NCI-H187 (cell line): ENCODE measurements around the gene KRTAP16-1.

ENCODE experiments used
- DNase-seq, 2 experiments: peaks; one replicate each; lab custom pipeline; 2025; lab: John Stamatoyannopoulos, UW

KRTAP16-1 gene

DNA sequence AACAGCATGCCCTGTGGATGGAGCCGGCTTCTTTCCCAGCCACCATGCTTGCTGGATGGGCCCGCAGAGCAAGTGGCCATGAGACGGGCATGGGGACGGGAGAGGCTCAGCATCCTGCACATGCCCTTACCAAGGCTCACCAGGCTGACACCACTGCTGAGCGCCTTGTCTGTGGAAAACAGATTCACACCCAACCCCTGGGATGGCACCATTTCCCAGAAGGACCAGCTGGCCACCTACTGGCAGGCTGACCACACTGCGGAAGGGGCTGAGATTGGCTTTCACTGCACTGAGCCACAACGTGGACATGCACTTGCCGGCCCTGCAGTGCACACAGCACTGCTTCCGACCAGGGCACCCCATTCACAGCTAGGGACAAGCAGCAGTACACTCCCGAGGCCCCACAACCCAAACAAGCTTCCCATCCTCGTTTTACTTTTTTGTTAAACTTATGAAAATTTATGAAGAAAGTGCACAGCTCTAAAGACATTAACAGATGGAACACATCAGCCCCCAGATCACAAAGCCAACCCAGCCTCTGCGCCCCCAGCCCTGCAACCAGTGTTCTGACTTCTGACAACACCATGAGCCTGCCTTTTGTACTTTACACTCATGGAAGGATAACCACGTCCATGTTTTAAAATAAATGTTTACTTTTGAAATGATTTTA, 20.3 kb upstream of the KRTAP16-1 start:
- DNase-seq: no peak

GRCh38 chr17:41328207-41328606, 19.1 kb upstream of the KRTAP16-1 start:
- no peak for DNase-seq

GRCh38 chr17:41327411-41328120, 18.5 kb upstream of the KRTAP16-1 start:
- no peak for DNase-seq

DNA sequence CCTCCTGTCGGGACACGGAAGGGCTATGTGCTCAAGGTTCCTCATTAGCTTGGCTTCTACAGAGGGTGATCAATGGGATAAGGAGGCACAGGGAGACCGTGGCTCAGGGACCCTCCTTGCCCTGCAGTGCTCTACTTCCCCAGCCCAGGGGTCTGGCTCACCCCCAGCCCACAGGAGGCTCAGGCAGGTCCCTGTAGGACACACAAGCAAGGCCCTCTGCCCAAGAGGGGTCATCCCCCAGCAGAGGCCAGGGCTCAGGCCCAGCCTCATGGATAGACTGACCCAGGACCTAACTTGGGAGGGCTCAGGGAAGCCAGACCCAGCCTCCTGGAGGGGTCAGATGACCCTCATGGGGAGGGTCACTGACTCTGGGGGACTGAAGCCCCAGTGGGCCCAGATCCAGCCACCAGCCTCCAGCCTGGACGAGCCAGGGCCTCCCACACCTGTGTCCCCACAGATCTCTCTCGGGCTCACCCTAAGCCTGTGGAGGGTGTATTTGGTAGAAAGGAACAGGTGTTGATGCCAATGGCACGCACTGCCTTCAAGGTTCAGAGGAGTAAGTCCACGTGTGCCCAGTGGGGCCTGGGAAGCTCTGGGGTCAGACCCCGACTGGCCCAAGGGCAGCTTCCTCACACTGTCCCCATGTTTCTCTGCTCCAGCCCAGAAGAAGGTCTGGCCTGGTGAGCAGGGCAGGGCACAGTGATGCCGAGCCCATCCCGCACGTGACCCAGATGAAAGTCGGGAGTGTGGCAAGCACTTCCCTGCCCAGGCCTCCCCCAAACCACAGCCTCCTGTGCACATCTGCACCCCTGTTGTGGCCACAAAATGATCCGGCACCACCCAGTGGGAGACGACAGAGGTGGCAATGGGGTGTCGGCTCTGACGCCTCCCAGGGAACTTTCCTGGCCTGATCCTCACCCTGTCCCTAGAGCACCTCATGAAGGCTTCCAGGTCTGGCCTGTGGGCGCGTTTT, 17.4 kb upstream of the KRTAP16-1 start:
- no peak for DNase-seq

GRCh38 chr17:41325611-41326010, 16.5 kb upstream of the KRTAP16-1 start:
- no peak for DNase-seq

DNA sequence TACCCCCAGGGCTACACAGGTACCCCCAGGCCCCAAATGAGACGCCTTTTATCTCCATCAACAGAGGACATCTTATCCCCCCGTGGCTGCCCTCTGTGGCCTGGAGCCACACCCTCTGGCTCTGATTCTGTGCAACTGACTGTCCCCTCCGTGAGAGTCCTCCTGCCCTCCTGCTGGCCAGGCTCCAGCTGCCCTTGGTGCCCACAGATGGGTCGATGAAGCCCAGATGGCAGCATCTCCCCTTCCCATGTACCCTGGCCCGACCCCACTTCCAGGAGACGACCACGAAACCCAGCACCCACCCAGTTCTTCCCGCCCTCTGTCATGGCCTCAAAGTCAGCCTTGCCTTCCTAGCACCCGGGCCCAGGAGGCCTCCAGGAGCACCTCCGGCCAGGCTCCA, 16.0 kb upstream of the KRTAP16-1 start:
- DNase-seq: no peak

DNA sequence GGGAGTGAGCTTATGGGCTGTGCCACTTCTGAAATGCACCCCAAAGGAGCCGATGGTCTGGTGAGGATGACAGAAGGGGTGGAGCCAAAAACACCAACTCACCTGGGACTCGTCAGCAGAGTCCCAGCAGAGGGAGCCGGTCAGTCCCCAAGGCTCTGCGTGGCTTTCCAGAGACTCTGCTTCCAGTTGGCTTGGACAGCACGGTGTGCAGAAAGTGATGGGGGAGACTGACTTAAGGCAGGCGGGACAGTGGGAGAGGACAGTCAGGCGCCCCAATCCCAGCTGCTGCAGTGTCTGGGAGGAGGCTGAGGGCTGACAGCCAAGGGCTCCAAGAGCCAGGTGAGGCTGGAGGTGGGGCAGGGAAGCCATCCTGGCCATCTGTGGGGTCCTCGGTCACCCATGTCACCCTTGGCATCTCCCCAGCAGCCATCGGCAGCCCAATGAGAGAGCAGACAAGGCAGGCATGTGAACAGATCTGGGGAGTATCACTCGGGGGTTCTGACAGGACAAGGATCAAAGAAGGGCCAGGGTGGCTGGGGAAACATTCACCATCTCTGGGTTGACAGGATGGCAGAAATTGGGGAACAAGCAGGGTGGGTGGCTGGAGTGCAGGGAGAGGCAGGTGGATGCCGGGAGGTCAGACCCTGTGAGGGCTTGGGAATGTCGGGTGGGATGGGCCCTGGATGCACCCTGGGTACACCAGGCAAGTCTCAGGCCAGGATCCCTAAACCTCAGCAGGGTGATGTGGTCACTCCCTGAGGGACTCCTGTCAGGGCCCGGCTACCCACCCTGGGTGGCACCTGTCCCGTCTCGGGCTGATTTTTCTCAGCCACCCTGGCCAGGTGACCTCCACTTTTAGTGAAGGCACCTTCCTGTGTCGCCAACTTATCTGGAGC, 15.3 kb upstream of the KRTAP16-1 start:
- no peak for DNase-seq

- no peak for DNase-seq
Observed at GRCh38 chr17:41322903-41323895, 14.1 kb upstream of the KRTAP16-1 start.

DNA sequence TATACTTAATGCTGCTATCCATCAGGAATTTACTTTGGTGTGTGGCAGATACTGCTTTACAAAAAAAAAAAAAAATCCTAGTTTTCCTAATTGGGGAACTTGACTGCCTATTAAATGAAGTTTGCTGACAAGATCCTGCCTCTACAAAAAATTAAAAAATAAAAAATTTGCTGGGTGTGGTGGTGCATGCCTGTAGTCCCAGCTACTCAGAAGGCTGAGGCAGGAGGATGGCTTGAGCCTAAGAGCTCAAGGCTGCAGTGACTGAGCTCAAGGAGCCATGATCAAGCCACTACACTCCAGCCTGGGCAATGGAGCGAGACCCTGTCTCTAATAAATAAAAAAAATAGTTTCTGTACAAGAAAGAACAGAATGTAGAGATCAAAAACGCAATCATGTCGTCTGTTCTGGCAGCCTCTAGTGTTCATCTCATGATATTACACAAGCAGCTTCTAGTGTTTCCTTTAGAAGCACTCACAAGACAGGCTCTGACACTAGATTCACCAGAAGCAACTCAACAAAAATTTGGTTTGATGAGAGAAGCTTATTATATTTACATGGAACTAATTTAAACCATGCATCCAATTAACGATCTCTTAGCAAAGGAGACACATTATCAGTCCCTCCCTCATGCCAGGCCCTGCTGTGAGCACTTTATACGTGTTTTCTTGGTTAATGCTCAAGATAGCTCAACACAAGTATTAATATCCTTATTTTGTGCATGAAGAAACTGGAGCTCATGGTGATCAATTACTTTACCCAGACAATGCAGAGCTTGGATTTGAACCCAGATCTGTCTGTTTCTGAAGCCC, 13.2 kb upstream of the KRTAP16-1 start:
- no peak for DNase-seq

- no peak for DNase-seq
Observed at GRCh38 chr17:41318231-41318630, 9.1 kb upstream of the KRTAP16-1 start.

GRCh38 chr17:41315814-41316445, 6.8 kb upstream of the KRTAP16-1 start:
- no peak for DNase-seq

- DNase-seq: no peak
Observed at GRCh38 chr17:41315204-41315794, 6.2 kb upstream of the KRTAP16-1 start, which contains the start of gene KRTAP17-1. KRTAP17-1 (minus strand) TSS chr17:41315710; CDS start chr17:41315650, 60 bp downstream.

DNA sequence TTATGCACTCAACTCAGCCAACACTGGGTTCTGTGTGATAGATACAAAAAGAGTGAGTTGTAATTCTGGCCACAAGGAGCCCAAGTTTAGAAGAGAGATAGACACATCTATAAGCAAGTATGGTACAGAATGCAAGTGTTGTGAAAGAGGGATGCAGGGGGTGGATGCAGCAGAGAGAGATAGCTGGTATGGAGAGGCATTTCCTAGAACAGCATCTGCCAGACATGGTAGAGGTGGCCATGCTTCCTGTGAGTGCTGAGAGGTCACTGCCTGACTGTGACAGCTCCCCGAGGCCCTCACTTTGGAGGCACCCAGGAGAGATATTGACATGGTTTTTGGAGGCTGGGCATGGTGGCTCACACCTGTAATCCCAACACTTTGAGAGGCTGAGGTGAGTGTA, 2.0 kb upstream of the KRTAP16-1 start:
- DNase-seq: no peak

- no peak for DNase-seq
Observed at GRCh38 chr17:41308251-41308917, 725 bp downstream of the KRTAP16-1 start.

- no peak for DNase-seq
Observed at GRCh38 chr17:41307647-41308046, 1.5 kb downstream of the KRTAP16-1 start.

DNA sequence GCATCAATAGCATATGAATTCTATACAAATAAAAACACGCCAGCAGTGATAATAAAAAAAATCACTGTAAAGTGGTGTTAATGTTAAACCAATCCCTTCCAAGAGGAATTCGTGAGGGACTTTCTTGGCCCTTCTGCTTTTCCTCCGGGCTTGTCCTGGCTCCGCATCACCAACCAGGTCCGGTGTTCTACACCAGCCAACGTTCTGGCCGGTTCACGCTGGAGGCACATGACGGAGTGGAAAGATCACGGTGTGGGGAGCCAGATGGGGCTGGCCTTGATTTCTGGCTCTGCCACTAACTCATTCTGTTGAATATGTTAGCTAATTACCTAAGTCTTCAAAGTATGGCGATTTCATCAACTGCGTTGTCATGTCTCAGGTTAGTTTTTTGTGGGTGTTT, 5.0 kb downstream of the KRTAP16-1 start:
- DNase-seq: no peak

DNA sequence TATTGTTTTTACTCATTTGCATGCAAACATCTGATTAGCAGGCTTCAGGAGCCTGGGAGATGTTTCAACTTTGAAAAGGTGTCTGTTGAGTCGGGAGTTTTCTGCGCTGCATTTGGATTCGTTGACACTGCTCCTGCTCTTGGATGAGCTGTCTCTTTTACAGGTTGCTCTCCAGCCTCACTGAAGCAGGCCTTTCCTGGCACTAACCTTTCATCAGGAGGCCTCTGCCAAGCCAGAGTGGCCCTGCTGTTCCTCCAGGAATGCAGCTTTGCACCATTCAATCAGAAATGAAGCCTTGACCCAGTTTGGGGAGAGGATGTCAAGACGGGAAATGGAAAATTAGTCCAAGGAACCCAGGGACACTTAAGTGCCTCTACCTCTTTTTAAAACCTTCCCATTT, 6.1 kb downstream of the KRTAP16-1 start:
- DNase-seq: no peak
